PC-3 (cell line): ENCODE measurements around the gene EPHB3. TPM values are rescaled to one million over a fixed set of nuclear protein-coding genes. Genes with fewer than 3 reads are reported as not detected.
A peak's percentile ranks its signal among the peaks of the same experiment; 100 is the strongest.

Source experiments
- ATAC-seq: fragments of 200-7000 bp; cut with Tn5 transposase; 2 replicates; pipeline ENCODE4 v1.9.1; 2020; ENCODE audit warnings: mild to moderate bottlenecking, moderate library complexity
- BruUV-seq: library from RNA; stranded (reverse); fragments of 400-500 nt; replicated peaks from 2 replicates; lab custom pipeline; 2021; lab: Mats Ljungman, UMichigan
- CTCF ChIA-PET: fragments of 300-600 bp; sonication (Branson Sonifier 250); formaldehyde crosslinking; loops from one replicate; lab custom pipeline; 2022; ENCODE audit warnings: antibody characterized with exemption; lab: Charles Lee
- POLR2A ChIA-PET: fragments of 300-600 bp; sonication (Branson Sonifier 250); formaldehyde crosslinking; loops from one replicate; lab custom pipeline; 2022; ENCODE audit warnings: antibody characterized with exemption; ENCODE audit not compliant: unreplicated experiment; lab: Charles Lee
- DNase-seq: peaks from one replicate; pipeline ENCODE4 v3.0.0-alpha.2; 2015
- H2AFZ ChIP-seq: fragments of 300-600 bp; sonication (generic); 2 replicates; pipeline ENCODE4 v1.6.0; 2016; ENCODE audit warnings: antibody characterized with exemption, low read length
- H3F3A ChIP-seq: fragments of 300-600 bp; sonication (generic); one replicate; pipeline ENCODE4 v1.6.0; 2017; ENCODE audit warnings: antibody characterized with exemption, low read length, control low read depth, mild to moderate bottlenecking; ENCODE audit not compliant: unreplicated experiment
- H3K27ac ChIP-seq: fragments of 300-600 bp; sonication (generic); 2 replicates; pipeline ENCODE4 v1.5.1; 2016; ENCODE audit warnings: mild to moderate bottlenecking, low read length
- H3K27me3 ChIP-seq: fragments of 300-600 bp; sonication (generic); 2 replicates; pipeline ENCODE4 v1.6.1; 2016; ENCODE audit warnings: low read length, mixed read lengths
- H3K36me3 ChIP-seq: fragments of 300-600 bp; sonication (generic); 2 replicates; pipeline ENCODE4 v1.6.1; 2016; ENCODE audit warnings: low read depth, mixed run types, low read length, mixed read lengths
- H3K4me1 ChIP-seq: fragments of 300-600 bp; sonication (generic); 2 replicates; pipeline ENCODE4 v1.5.1; 2016; ENCODE audit warnings: low read length; ENCODE audit not compliant: insufficient read depth
- H3K4me2 ChIP-seq: fragments of 300-600 bp; sonication (generic); 2 replicates; pipeline ENCODE4 v1.6.0; 2016; ENCODE audit warnings: low read length
- H3K4me3 ChIP-seq: fragments of 300-600 bp; sonication (generic); 2 replicates; pipeline ENCODE4 v1.5.1; 2016; ENCODE audit warnings: mild to moderate bottlenecking, low read length, mixed read lengths
- H3K79me2 ChIP-seq: fragments of 300-600 bp; sonication (generic); 2 replicates; pipeline ENCODE4 v1.6.1; 2017; ENCODE audit warnings: low read length, mixed read lengths
- H3K9ac ChIP-seq: fragments of 300-600 bp; sonication (generic); 2 replicates; pipeline ENCODE4 v1.6.0; 2016; ENCODE audit warnings: mild to moderate bottlenecking, low read length
- H3K9me2 ChIP-seq: fragments of 300-600 bp; sonication (generic); replicated peaks from 2 replicates; pipeline ENCODE4 v1.6.1; 2016; ENCODE audit warnings: mixed run types, low read length, mixed read lengths
- H3K9me3 ChIP-seq: fragments of 300-600 bp; sonication (generic); 2 replicates; pipeline ENCODE4 v1.6.1; 2016; ENCODE audit warnings: low read length, mixed read lengths
- H4K20me1 ChIP-seq: fragments of 300-600 bp; sonication (generic); 2 replicates; pipeline ENCODE4 v1.6.1; 2016; ENCODE audit warnings: low read length, mixed read lengths
- EZH2 ChIP-seq: fragments of 300-600 bp; sonication (generic); IDR thresholded peaks from one replicate; pipeline ENCODE4 v1.6.1; 2017; ENCODE audit warnings: antibody characterized with exemption, mild to moderate bottlenecking, low read length; ENCODE audit not compliant: unreplicated experiment
- EZH2phosphoT487 ChIP-seq: fragments of 300-600 bp; sonication (generic); IDR thresholded peaks from 2 replicates; pipeline ENCODE4 v1.6.1; 2018; ENCODE audit warnings: mild to moderate bottlenecking, antibody characterized with exemption, low read length, borderline replicate concordance
- intact Hi-C: fragments of 100-400 bp; cut with micrococcal nuclease; formaldehyde crosslinking; loops from 2 replicates; pipeline ENCODE4 v1.9.0; 2023
- total RNA-seq: library from RNA; depleted of rRNA; stranded (reverse); fragments of >200 nt; gene quantifications from 2 replicates; pipeline ENCODE4 v1.2.3, GENCODE V29; 2014
- TF ChIP-seq, protein P1 (sequence below): fragments of 300-600 bp; sonication (generic); conservative IDR thresholded peaks from 2 replicates; pipeline ENCODE4 v1.5.1; 2017; ENCODE audit warnings: antibody characterized with exemption, low read depth, mild to moderate bottlenecking, low read length

Gene EPHB3
- total RNA-seq, 1 experiment from 2014 or later = 18.2 TPM

GRCh38 chr3:184584464-184584891 lies 22.9 kb downstream of the EPHB3 start:
- no peaks in the 10 kb centered on the region for H3F3A ChIP-seq
- no peak overlapping the region for H2AFZ ChIP-seq
- BruUV-seq = no TSS peak
- TF ChIP-seq, protein P1, sequence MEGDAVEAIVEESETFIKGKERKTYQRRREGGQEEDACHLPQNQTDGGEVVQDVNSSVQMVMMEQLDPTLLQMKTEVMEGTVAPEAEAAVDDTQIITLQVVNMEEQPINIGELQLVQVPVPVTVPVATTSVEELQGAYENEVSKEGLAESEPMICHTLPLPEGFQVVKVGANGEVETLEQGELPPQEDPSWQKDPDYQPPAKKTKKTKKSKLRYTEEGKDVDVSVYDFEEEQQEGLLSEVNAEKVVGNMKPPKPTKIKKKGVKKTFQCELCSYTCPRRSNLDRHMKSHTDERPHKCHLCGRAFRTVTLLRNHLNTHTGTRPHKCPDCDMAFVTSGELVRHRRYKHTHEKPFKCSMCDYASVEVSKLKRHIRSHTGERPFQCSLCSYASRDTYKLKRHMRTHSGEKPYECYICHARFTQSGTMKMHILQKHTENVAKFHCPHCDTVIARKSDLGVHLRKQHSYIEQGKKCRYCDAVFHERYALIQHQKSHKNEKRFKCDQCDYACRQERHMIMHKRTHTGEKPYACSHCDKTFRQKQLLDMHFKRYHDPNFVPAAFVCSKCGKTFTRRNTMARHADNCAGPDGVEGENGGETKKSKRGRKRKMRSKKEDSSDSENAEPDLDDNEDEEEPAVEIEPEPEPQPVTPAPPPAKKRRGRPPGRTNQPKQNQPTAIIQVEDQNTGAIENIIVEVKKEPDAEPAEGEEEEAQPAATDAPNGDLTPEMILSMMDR = no peak
- TF ChIP-seq EZH2phosphoT487 (no peak), EZH2 (no peak)
- no peak overlapping the region for H3K27ac ChIP-seq
- H3K9me2 ChIP-seq = no peaks in the 10 kb centered on the region
- H3K4me1 ChIP-seq = no peaks in the 10 kb centered on the region
- no peak overlapping the region for H3K4me2 ChIP-seq
- intact Hi-C loops = no loop called here
- no peaks in the 10 kb centered on the region for H3K27me3 ChIP-seq
- H4K20me1 ChIP-seq = no peaks in the 10 kb centered on the region
- ATAC-seq (0 out of 2 replicates have a peak, but pooled peaks have one; percentile 17), DNase-seq (no peak)
- no peaks in the 10 kb centered on the region for H3K79me2 ChIP-seq
- no peak overlapping the region for H3K9ac ChIP-seq
- ChIA-PET POLR2A (no interaction called here), CTCF (no interaction called here)
- H3K9me3 ChIP-seq = no peaks in the 10 kb centered on the region
- peaks cover 4% of the 10 kb centered on the region for H3K36me3 ChIP-seq
- H3K4me3 ChIP-seq = no peak overlapping the region

DNA sequence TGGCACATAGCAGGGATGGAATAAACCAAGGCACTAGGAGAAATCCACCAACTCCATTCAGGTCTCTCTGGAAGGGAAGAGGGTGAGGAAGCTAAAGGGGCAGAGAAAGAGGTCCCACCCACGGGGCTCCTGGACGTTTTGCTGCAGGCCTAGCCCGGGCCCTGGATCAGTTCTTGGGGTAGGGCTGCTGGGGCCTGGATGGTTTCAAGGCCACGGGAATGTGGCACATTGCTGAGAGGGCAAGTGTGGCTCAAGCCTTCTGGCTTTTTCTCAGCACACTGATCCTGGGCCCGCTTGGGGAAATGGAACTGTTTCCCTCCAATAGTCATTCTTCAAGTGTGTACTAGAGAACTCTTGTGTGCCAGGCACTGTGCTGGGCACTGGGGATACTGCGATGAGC lies 24.0 kb downstream of the EPHB3 start:
- no peak overlapping the region for H2AFZ ChIP-seq
- ATAC-seq (no peak), DNase-seq (no peak)
- H3K4me1 ChIP-seq = no peaks in the 10 kb centered on the region
- no peak overlapping the region for H3K4me2 ChIP-seq
- no peaks in the 10 kb centered on the region for H3K27me3 ChIP-seq
- no peaks in the 10 kb centered on the region for H3K79me2 ChIP-seq
- no peaks in the 10 kb centered on the region; the same call in 1 of the 2 replicates for H3K36me3 ChIP-seq
- no peaks in the 10 kb centered on the region for H3K9me2 ChIP-seq
- ChIA-PET POLR2A (interaction anchor here (0.6 kb wide), 1 partner anchor 199 kb away, joined by 3 read pairs; no protein-coding TSS in a partner anchor), CTCF (no interaction called here)
- intact Hi-C loops = no loop called here
- TF ChIP-seq EZH2 = no peak
- TF ChIP-seq EZH2phosphoT487 = no peak
- TF ChIP-seq, protein P1 = no peak
- H3K9me3 ChIP-seq = no peaks in the 10 kb centered on the region
- H3K9ac ChIP-seq = no peak overlapping the region
- H3K27ac ChIP-seq = no peak overlapping the region
- no peak overlapping the region for H3K4me3 ChIP-seq
- BruUV-seq = no TSS peak
- H4K20me1 ChIP-seq = no peaks in the 10 kb centered on the region
- no peaks in the 10 kb centered on the region for H3F3A ChIP-seq

GRCh38 chr3:184586851-184587250 lies 25.3 kb downstream of the EPHB3 start:
- H3K4me3 ChIP-seq = no peak overlapping the region
- H3K27ac ChIP-seq = no peak overlapping the region
- intact Hi-C loops = no loop called here
- H3K27me3 ChIP-seq = no peaks in the 10 kb centered on the region
- no peaks in the 10 kb centered on the region for H3K36me3 ChIP-seq
- ChIA-PET POLR2A (no interaction called here), CTCF (no interaction called here)
- no peaks in the 10 kb centered on the region for H3K9me3 ChIP-seq
- no peak for ATAC-seq
- H3F3A ChIP-seq = no peaks in the 10 kb centered on the region
- no TSS peak for BruUV-seq
- H4K20me1 ChIP-seq = no peaks in the 10 kb centered on the region
- no peaks in the 10 kb centered on the region for H3K79me2 ChIP-seq
- H2AFZ ChIP-seq = no peak overlapping the region
- DNase-seq = no peak
- no peak overlapping the region for H3K9ac ChIP-seq
- no peaks in the 10 kb centered on the region for H3K9me2 ChIP-seq
- H3K4me1 ChIP-seq = no peaks in the 10 kb centered on the region
- TF ChIP-seq EZH2 = no peak
- TF ChIP-seq, protein P1 = no peak
- no peak for TF ChIP-seq EZH2phosphoT487
- H3K4me2 ChIP-seq = no peak overlapping the region
